Measurements from ENCODE around the gene DACT3. TPM values are rescaled to one million over a fixed set of nuclear protein-coding genes. Genes with fewer than 3 reads are reported as not detected.

The DACT3 gene
- total and polyA plus RNA-seq, 2 of the 4 experiments (the other 2 are of a cell fraction): 1.6 to 4.9 TPM

- TF ChIP-seq CTCF (conservative IDR thresholded peaks at IDR 0.05; ENCODE audit: low read depth, low read length) (no peak), MAFK (IDR thresholded peaks at IDR 0.05; ENCODE audit: low read depth, low read length) (no peak)
These were observed 58.4 kb downstream of the DACT3 start (continued) for GRCh38 chr19:46602392-46603194.
